Keratinocyte (primary cell): ENCODE data around the gene DISC1.

Source experiments
- CTCF ChIP-seq, 3 experiments: IDR thresholded peaks in 1 of 3; conservative IDR thresholded peaks in 1 of 3; optimal IDR thresholded peaks in 1 of 3; 2 replicates in 2 of 3; 3 replicates in 1 of 3; pipeline versions ENCODE3 to v1.5.1; 2011; ENCODE audit warnings: low read length in 3 of 3, mild to moderate bottlenecking in 3 of 3, moderate library complexity in 2 of 3, control low read depth in 1 of 3, inconsistent platforms in 1 of 3; ENCODE audit not compliant: insufficient read depth in 2 of 3; ENCODE audit errors: extremely low read depth in 1 of 3
- EZH2 ChIP-seq: IDR thresholded peaks from one replicate; pipeline ENCODE4 v1.6.1; 2012; ENCODE audit warnings: inconsistent platforms, mild to moderate bottlenecking, low read length, moderate library complexity

- TF ChIP-seq EZH2 (no peak), CTCF (optimal IDR thresholded peaks at IDR 0.05 in 1 of 3, IDR thresholded peaks at IDR 0.05 in 1 of 3, conservative IDR thresholded peaks at IDR 0.05 in 1 of 3; ENCODE audit: extremely low read depth in 1 of 3, insufficient read depth in 2 of 3, low read length in 3 of 3) (no peak)
Measured at GRCh38 chr1:231597971-231598370, 28.6 kb upstream of the DISC1 start.
